SU-DHL-6 (cell line): Measurements from ENCODE around the gene LOXL4.

Experiments
- H2AFZ ChIP-seq: fragments of 200-600 bp; sonication (generic); 2 replicates; pipeline ENCODE4 v1.6.1; 2014; ENCODE audit warnings: low read depth, mild to moderate bottlenecking, moderate library complexity, mixed read lengths, antibody characterized with exemption, low read length; ENCODE audit not compliant: severe bottlenecking
- H3F3A ChIP-seq: fragments of 200-600 bp; shearing (Covaris generic); 2 replicates; pipeline ENCODE4 v1.6.0; 2016; ENCODE audit warnings: antibody characterized with exemption, mild to moderate bottlenecking; ENCODE audit not compliant: insufficient read depth
- H3K27ac ChIP-seq: fragments of 200-600 bp; sonication (generic); 2 replicates; pipeline ENCODE4 v1.5.1; 2016; ENCODE audit warnings: low read depth, mild to moderate bottlenecking, low read length, moderate library complexity, mixed read lengths
- H3K27me3 ChIP-seq: fragments of 200-600 bp; sonication (generic), shearing (Covaris generic); 2 replicates; pipeline ENCODE4 v1.6.0; 2014; ENCODE audit warnings: mild to moderate bottlenecking, low read length
- H3K36me3 ChIP-seq: fragments of 200-600 bp; sonication (generic); 2 replicates; pipeline ENCODE4 v1.6.1; 2014; ENCODE audit warnings: mild to moderate bottlenecking, low read length, mixed read lengths
- H3K4me2 ChIP-seq: fragments of 300-600, 200-600 bp; shearing (Covaris generic), sonication (generic); 2 replicates; pipeline ENCODE4 v1.6.0; 2014; ENCODE audit warnings: low read length, low read depth, mild to moderate bottlenecking; ENCODE audit not compliant: poor library complexity, severe bottlenecking
- H3K4me3 ChIP-seq: fragments of 200-600 bp; sonication (generic); 2 replicates; pipeline ENCODE4 v1.5.1; 2014; ENCODE audit warnings: antibody characterized with exemption, low read length, mild to moderate bottlenecking, mixed read lengths; ENCODE audit not compliant: insufficient read depth, poor library complexity, severe bottlenecking
- H3K79me2 ChIP-seq: fragments of 200-600 bp; sonication (generic); 2 replicates; pipeline ENCODE4 v1.6.1; 2014; ENCODE audit warnings: mild to moderate bottlenecking, low read length, moderate library complexity; ENCODE audit not compliant: insufficient read depth
- H3K9ac ChIP-seq: fragments of 200-600 bp; sonication (generic); 2 replicates; pipeline ENCODE4 v1.7.0; 2014; ENCODE audit warnings: mild to moderate bottlenecking, low read length
- H3K9me2 ChIP-seq: fragments of 200-600 bp; sonication (generic); replicated peaks from 2 replicates; pipeline ENCODE4 v1.6.1; 2014; ENCODE audit warnings: low read length; ENCODE audit not compliant: insufficient read depth
- H3K9me3 ChIP-seq: fragments of 200-600 bp; sonication (generic); 2 replicates; pipeline ENCODE4 v1.6.1; 2014; ENCODE audit warnings: low read length, mixed read lengths; ENCODE audit not compliant: insufficient read depth
- H4K20me1 ChIP-seq: fragments of 200-600 bp; sonication (generic); 2 replicates; pipeline ENCODE4 v1.6.1; 2014; ENCODE audit warnings: low read depth, mild to moderate bottlenecking, antibody characterized with exemption, low read length, moderate library complexity, mixed read lengths
- CTCF ChIP-seq: fragments of 200-600 bp; sonication (generic); IDR thresholded peaks from one replicate; pipeline ENCODE4 v1.5.1; 2017; ENCODE audit warnings: antibody characterized with exemption, mild to moderate bottlenecking, low read length, moderate library complexity; ENCODE audit not compliant: insufficient read depth, poor library complexity, severe bottlenecking
- EZH2phosphoT487 ChIP-seq: fragments of 200-600 bp; sonication (generic), shearing (Covaris generic); conservative IDR thresholded peaks from 2 replicates; pipeline ENCODE4 v1.6.1; 2018; ENCODE audit warnings: mild to moderate bottlenecking, antibody characterized with exemption, low read length, moderate library complexity, mixed read lengths

The LOXL4 gene

GRCh38 chr10:98224996-98225395 is 43.0 kb downstream of the LOXL4 start:
- Histone ChIP-seq H3K27me3 (no peaks in the 10 kb centered on the region), H3K36me3 (peaks cover 14% of the 10 kb centered on the region; the same call in 1 of the 2 replicates), H3K9me2 (no peaks in the 10 kb centered on the region), H3K9ac (no peak overlapping the region), H3K27ac (no peak overlapping the region), H3K9me3 (peaks cover 9% of the 10 kb centered on the region; the same call in 1 of the 2 replicates), H3F3A (no peaks in the 10 kb centered on the region), H4K20me1 (no peaks in the 10 kb centered on the region), H2AFZ (no peak overlapping the region), H3K4me3 (no peak overlapping the region), H3K4me2 (no peak overlapping the region), H3K79me2 (peaks cover 48% of the 10 kb centered on the region)
- TF ChIP-seq EZH2phosphoT487 (no peak), CTCF (no peak)

DNA sequence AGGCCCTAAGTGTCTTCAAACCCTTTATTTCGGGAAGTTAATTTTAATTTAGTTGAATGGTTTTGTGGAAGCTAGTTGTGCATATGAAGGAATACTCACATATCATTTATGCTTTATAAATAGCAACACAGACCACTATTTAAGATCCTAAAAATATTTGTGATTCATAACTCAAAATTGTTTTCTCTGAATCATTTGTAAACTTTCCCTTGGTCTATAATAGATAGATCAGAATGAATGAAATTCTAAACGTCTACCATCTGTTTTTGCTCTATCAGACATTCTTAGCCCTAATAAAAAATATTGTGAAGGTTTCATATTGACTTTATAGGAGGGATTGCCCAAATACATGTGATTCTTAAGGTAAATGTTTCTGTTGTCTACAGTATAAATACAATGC is 43.5 kb downstream of the LOXL4 start:
- Histone ChIP-seq H3K4me3 (no peak overlapping the region), H2AFZ (no peak overlapping the region), H3K36me3 (peaks cover 16% of the 10 kb centered on the region), H3K27ac (no peak overlapping the region), H3K9ac (no peak overlapping the region), H3K79me2 (peaks cover 53% of the 10 kb centered on the region), H3K27me3 (no peaks in the 10 kb centered on the region), H3F3A (no peaks in the 10 kb centered on the region), H3K9me3 (peaks cover 9% of the 10 kb centered on the region; the same call in 1 of the 2 replicates), H4K20me1 (no peaks in the 10 kb centered on the region), H3K9me2 (no peaks in the 10 kb centered on the region), H3K4me2 (no peak overlapping the region)
- TF ChIP-seq EZH2phosphoT487 (no peak), CTCF (no peak)

DNA sequence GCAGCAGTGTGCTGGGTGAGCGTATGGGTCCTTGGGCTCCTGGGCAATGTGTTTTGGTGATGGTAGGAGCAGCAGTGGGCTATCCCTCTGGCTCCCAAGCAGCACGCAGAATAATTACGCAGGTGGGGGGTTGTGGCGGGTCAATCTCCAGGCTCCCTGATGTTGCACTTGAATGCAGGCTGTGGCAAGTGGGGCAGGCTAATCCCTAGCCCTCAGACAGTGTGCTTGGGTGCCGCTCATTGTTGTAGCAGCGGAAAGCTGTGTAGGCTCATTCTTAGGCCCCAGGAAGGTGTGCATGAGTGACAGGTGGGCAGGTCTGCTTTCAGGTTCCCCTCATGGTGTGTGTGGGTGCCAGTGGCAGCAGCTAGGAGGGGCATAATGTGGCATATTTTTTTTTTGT is 44.1 kb downstream of the LOXL4 start:
- Histone ChIP-seq H3K27me3 (no peaks in the 10 kb centered on the region), H3K4me3 (no peak overlapping the region), H3K27ac (no peak overlapping the region), H3K79me2 (peaks cover 59% of the 10 kb centered on the region), H4K20me1 (no peaks in the 10 kb centered on the region), H2AFZ (no peak overlapping the region), H3K36me3 (peaks cover 16% of the 10 kb centered on the region), H3K4me2 (no peak overlapping the region), H3K9me2 (no peaks in the 10 kb centered on the region), H3K9ac (no peak overlapping the region), H3K9me3 (peaks cover 9% of the 10 kb centered on the region; the same call in 1 of the 2 replicates), H3F3A (no peaks in the 10 kb centered on the region)
- TF ChIP-seq EZH2phosphoT487: no peak
- TF ChIP-seq CTCF: no peak

DNA sequence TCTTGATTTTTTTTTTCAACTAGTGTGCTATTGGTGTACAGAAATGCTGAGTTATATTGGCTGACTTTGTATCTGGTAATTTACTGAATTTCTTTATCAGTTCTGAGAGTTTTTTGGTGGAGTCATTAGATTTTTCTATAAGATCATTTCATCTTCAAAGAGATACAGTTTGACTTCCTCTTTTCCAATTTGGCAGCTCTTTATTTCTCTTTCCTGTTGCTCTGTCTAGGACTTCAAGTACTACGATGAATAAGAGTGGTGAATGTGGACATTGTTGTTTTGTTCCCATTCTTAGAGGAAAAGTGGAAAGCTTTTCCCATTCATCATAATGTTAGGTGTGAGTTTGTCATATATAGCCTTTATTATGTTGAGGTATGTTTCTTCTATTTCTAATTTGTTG is 50.2 kb downstream of the LOXL4 start:
- Histone ChIP-seq H3F3A (no peaks in the 10 kb centered on the region), H3K9me3 (no peaks in the 10 kb centered on the region), H3K4me2 (no peak overlapping the region), H3K4me3 (no peak overlapping the region), H3K9me2 (no peaks in the 10 kb centered on the region), H3K9ac (no peak overlapping the region), H4K20me1 (no peaks in the 10 kb centered on the region), H3K27me3 (no peaks in the 10 kb centered on the region), H3K79me2 (peaks cover 68% of the 10 kb centered on the region), H3K36me3 (peaks cover 24% of the 10 kb centered on the region; the same call in 1 of the 2 replicates), H3K27ac (no peak overlapping the region), H2AFZ (no peak overlapping the region)
- TF ChIP-seq EZH2phosphoT487 (no peak), CTCF (no peak)
